GM15510 (cell line): ENCODE measurements around the gene TXNRD1.

Source experiments
- POLR2A ChIP-seq: IDR thresholded peaks from 3 replicates; pipeline ENCODE4 v1.6.1; 2011; ENCODE audit warnings: borderline replicate concordance; ENCODE audit not compliant: insufficient read length; ENCODE audit errors: extremely low read depth

Gene TXNRD1

DNA sequence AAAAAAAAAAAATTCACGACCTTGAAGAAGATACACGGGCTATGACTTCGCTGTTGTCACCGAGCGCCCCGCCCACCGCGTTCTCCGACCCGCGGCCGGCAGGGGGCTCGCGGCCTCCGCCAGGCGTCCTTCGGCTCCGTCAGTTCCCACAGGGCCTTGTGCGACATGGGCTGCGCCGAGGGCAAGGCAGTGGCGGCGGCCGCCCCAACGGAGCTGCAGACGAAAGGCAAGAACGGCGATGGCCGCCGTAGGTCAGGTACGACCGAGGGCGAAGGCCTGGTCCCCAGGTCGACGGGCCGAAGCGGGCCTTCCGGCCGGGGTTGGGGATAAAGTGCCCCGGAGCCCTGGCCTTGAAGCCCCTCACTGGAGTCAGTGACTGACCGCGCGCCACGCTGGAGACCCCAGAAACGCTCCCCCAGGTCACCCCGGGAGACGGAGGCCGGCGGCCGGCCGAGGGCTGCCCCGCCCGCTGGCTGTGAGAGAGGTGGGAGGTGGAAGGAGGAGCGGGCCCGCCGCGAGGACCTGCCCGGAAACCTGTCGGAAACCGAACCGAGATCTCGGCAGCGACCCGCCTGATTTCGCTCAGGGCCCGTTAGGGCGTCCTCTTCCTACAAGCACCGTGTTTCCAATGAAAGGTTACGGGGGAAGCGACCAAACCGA is at the start of gene TXNRD1:
TXNRD1 (plus strand) TSS at position 142 of the 660 bp plus-strand sequence; CDS start at position 166, 24 bp downstream.
- no peak for TF ChIP-seq POLR2A

DNA sequence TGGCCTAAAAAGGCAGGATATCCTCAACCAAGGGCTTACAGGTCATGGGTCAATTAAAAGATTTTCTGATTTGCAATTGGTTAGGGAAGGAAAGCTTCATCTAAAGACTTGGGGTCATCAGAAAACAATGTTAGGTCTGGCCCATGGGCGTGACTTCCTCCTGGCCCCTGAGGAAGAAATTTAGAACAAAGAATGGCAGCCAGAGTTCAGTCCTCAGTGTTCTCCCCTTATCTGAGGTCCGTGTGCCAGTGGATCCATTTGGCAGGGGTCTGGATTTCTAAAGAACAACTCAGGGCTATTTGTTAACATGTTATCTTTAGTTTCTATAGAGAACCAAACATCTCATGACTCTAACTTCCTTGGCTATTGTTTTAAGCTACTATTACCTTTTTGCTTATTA is 49.8 kb upstream of the TXNRD1 start:
- no peak for TF ChIP-seq POLR2A

DNA sequence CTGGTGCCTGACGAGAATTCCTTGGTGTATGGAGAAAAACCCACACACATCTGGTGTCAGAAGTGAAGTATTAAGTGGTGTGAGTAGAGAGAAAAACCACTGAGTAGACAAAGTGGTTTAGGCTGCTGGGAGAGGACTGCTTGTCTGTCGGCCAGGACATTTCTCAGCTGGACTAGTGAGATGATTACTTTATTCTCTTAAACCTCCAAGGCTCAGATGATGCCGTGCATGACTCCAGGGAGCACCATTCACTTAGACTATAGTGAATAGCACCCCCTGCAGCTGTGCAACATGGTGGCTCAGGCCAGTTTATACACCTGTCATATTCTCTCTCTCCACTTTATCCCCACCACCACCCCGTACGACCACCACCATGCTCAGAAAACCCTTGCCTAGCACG is 49.1 kb upstream of the TXNRD1 start:
- TF ChIP-seq POLR2A: no peak

DNA sequence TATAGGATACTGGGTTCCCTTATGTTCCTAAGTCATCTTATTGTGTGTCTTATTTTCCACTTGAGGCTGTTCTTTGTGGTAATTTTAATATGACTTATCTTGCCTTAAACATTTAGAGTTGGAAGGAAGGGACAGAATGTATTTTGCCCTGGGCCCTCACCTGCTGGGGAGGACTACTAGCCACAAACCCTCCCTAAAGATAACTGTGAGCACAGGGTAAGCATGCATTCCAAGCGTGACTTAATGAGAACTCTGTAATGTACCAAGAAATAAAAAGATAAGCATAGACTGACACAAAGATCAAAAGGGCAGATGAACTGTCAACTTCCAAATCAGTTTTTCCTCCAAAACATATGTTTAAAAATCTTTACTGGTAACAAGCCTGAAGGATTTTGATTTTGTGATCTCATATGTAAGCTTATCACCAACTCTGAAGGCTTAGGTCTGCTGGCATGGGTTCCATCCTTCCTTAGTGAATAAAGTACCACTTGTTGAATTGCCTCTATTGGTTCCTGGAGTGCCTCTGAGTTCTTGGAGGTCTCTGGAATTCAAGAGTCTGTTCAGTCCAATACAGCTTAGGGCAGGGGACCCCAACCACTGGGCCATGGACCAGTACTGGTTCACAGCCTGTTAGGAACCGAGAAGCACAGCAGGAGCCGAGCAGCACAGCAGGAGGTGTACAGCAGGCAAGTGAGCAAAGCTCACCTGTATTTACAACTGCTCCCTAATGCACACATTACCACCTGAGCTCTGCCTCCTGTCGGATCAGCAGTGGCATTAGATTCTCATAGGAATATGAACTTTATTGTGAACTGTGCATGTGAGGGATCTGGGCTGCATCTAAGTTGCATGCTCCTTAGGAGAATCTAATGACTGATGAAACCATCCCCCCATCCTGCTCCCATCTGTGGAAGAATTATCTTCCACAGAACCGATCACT is 47.8 kb upstream of the TXNRD1 start:
- no peak for TF ChIP-seq POLR2A

DNA sequence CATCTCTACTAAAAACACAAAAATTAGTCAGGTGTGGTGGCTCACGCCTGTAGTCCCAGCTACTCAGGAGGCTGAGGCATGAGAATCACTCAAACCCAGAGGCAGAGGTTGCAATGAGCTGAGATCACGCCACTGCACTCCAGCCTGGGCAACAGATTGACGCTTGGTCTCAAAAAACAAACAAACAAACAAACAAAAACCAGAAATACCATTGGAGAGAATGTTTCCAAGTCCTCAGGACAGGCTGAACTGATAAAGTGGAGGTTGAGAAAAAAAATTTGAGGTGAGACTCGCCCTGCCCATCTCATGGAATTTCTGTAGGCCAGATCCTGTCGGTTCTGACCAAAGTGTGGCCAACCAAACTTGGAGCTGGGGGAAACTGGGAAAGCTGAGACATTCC is 47.0 kb upstream of the TXNRD1 start:
- no peak for TF ChIP-seq POLR2A

DNA sequence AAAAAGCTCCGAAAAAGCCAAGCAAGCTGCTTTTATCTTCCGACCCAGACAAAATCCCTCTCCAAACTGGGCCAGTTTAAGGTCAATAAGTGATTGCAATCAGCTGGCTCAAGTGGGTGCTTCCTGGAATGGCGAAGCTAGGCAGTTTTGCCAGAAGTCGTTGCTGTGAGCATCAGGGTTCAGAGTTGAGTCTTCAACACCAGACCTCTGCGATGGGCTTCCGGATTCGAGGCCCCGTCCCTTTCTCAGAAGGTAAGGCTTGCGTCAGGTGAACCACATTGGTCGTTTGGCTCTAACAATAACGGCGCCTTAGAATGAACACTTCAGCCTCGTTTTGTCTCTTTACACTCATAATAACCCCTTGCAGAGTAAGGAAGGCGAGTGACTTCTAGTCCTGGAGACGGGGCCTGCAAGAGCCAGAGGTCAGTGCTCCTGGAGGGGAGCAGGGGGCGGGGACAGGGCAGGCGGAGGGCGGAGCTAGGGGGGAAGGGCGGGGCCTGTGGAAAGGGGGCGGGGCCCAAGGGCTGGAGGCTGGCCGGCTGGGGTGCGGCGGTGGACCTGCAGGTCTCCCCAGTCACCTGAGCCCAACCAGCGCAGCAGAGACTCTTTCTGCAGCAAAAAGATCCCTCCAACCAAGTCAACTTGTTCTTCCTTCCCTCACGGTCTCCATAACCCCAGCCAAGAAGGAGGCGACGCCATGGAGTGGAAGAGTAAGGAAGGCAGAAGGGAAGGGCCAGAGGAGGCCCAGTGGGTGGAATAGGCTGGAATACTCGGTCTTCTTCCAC is 43.6 kb upstream of the TXNRD1 start:
- TF ChIP-seq POLR2A: no peak

DNA sequence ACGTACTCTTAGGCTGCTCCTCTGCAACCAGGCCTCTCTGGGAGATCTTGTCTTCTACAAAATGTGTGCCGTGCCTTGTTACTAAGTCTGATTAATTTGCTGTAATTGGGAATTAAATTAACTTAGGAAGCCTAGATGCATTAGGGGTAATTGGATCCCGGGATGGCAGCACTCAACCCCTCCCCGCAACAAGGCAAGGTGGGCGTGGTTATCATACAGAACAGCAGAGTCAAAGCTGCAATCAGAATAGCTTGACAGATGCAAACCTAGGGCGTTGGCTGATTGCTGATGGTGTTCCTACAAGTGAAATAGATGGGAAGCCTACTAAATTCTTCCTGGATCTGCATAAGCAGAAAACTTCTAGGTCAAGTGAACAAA is 43.0 kb upstream of the TXNRD1 start:
- TF ChIP-seq POLR2A: no peak

DNA sequence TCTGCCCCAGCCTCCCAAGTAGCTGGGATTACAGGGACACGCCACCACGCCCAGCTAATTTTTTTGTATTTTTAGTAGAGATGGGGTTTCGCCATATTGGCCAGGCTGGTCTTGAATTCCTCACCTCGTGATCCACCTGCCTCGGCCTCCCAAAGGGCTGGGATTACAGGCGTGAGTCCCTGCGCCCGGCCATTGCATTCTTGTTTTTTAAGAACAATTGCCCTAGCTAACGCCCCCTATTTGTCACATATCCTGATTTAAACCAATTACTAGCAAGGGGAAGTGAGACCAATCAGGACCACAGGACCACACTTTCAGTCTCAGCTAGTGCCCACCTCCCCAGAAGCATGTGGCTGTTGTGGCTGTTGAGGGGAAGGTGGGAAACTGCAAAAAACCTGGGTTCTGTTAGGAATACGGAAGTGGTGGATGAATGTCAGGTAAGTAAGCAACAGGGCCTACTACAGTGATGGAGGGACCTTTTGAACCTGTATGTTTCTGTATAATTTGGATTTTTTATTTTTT is 39.8 kb upstream of the TXNRD1 start:
- TF ChIP-seq POLR2A: no peak

DNA sequence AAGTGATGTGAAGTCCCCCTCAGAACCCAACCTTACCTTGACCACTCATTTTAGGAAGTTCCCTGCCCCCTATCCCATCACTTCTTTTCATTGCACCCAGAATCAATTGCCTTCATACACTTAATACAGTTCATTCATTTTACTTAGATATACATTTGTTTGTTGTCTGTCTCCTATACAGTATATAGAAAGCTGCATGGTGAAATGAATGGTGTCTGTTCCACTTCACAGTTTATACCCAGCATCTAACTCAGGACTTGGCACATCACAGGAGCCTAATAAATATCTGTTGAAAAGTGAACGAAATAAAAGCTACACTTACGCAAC is 38.3 kb upstream of the TXNRD1 start:
- no peak for TF ChIP-seq POLR2A

DNA sequence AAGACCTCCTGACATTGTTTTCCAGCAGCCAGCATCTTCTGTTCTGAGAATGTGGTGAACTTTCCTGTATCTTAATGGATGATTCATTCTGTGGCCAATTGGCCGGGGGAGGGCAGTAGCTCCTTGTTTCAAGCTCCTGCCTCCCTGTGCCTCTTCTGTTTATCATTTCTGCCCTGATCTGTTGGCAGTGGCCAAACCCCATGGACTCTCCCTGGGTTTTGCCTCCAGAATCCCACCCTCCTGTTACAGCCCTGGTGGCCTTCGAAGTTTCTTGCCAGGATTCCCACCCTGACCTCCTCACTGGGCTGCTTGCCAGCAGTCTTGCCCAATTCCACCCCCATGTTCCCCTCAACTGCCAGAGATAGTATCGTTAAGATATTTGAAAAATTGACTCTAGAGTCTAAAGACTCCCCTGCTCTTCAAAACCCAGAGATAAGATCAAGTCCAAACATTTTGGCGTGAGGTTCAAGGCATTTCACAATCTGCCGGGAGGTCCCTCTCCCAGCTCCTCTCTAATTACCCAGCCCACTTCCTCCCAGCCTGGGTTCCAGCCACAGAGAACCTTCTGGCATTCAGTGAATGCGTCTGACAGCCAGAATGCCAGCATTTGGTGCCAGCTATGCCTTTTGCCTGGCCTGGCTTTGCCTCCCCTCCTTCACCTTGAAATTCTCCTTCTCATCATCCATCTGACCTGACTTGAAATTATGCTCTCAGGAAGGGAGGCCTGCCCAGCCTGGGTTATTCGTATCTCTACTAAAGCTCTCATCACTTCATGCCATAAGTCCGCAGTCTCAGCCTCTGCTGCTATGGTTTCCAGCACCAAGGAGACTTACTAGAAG is 37.7 kb upstream of the TXNRD1 start:
- no peak for TF ChIP-seq POLR2A

DNA sequence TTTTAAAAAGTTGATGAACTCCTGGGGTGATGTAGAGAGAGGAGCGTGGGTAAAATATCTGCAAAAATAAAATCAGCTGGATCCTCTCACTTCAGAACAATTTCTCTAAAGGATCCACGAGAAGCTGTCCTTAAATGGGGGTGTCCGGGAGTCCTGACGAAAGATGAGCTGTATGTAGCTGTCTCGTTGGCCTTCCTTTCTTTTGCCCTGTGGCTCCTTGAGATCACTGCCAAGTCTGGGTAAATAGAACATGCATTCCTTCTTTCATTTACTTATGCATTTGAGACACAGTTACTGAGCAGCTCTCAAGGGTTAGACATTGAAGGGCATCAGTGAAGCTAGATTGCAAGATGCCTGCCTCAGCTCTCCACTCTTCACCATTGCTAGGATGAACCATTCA is 35.2 kb upstream of the TXNRD1 start:
- TF ChIP-seq POLR2A: no peak

DNA sequence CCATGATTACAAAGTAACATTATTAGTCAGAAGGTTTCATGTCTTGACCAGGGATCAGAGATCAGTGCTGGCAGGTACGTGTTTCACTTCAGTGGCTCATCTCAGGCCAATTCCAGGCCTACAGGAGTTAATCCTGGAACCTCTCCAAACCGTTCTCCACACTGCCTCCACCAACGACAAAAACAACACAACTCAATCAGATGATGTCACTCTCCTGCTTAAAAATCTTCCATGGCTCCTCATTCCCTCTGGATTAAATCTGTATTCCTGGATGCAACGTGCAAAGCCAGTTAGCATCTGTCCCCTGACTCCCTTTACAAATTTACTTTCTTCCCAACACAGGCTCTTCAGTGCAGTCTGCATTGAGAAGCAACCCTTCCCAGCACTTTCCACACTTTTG is 34.3 kb upstream of the TXNRD1 start:
- no peak for TF ChIP-seq POLR2A

DNA sequence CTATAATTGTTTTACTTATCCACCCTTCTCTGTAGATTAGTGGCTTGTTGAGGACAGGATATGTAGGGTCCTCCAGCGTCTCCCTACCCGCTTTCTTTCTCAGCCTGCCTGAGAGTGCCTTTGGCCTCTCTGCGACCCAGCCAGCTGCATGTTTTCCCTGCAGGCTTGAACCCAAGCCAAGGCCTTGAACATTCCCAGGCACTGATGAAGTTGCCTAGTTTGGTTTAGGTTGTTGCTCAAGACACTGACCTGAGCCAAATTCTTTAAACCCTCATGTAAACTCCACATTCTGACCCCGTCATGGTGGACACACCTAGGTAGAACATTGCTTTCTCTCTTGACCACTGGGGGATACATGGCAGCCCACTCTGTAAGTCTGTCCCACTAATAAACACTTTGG is 33.4 kb upstream of the TXNRD1 start:
- no peak for TF ChIP-seq POLR2A

DNA sequence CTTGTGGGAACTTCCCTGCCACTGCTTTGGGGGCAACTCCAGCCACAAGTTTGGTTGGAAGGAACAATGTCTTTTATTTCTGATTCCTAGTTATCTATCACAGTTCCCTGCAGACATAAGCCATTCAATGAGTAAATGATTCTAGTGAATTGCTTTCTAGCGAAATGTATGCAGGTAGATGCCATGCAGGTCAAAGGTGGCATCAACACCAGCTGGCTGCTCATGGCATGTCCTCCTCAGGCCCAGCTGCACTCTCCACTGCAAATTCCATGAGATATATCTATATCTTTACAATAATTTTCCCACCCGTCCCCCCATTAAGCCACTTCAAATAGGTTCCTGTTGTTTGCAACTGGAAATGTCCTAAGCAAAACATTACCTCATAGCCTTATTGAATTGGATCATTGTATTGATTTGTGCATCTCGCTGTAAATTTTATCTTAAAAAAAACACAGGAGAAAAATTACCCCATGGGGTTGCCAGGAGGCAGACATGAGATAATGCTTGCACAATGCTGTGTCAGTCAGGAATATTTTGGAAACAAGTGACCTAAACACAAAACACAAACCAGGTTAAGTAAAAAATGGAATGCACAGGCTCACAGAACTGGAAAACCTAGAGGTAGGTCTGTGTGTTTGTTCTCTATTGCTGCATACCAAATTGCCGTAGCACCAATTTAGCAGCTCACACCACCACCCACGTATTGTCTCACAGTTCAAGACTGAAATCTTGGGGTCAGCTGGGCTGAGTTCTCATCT is 32.8 kb upstream of the TXNRD1 start:
- TF ChIP-seq POLR2A: no peak

DNA sequence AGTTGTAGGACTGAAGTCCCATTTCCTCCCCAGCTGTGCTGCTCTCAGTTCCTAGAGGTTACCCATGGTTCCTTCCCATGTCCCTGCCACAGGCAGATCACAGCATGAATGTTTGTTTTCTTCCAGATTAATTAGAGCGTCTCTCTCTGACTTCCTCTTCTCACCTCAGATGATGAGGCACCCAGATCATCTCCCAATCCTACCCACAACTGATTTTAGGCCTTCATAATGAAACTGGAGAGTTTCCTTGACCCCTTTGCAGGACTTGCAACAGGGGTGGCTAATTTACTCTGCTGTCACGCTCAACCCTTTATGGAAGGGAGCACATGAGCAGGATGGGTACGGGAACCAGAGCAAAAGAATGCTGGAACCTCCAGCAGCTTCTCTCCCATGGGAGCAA is 32.1 kb upstream of the TXNRD1 start:
- no peak for TF ChIP-seq POLR2A
